Measurements from ENCODE around the gene MS4A10. TPM values are rescaled to one million over a fixed set of nuclear protein-coding genes. Genes with fewer than 3 reads are reported as not detected.

Gene MS4A10
- total RNA-seq, 1 experiment from 2014 or later = not detected

GRCh38 chr11:60769273-60769672, 15.9 kb upstream of the MS4A10 start:
- Histone ChIP-seq H3K9me2 (replicated peaks; ENCODE audit: low read length) (no peaks in the 10 kb centered on the region), H3K27ac (ENCODE audit: low read length) (no peak overlapping the region), H3F3A (ENCODE audit: low read length, unreplicated experiment) (no peaks in the 10 kb centered on the region), H3K4me3 (ENCODE audit: low read length) (no peak overlapping the region), H3K27me3 (ENCODE audit: low read length) (no peaks in the 10 kb centered on the region), H3K36me3 (ENCODE audit: low read depth, low read length) (no peaks in the 10 kb centered on the region), H4K20me1 (ENCODE audit: low read length) (no peaks in the 10 kb centered on the region), H3K4me2 (ENCODE audit: low read length) (no peak overlapping the region), H3K9me3 (ENCODE audit: low read length) (no peaks in the 10 kb centered on the region), H3K4me1 (ENCODE audit: insufficient read depth, low read length) (peaks cover 2% of the 10 kb centered on the region), H2AFZ (ENCODE audit: low read length) (no peak overlapping the region), H3K79me2 (ENCODE audit: low read length) (no peaks in the 10 kb centered on the region), H3K9ac (ENCODE audit: low read length) (no peak overlapping the region)
- no peak for DNase-seq
- BruUV-seq (replicated peaks) = no TSS peak
- CTCF ChIA-PET = no interaction called here
- intact Hi-C loops (cut with micrococcal nuclease) = no loop called here
- POLR2A ChIA-PET (ENCODE audit: unreplicated experiment) = no interaction called here
- ATAC-seq = no peak
- no peak for TF ChIP-seq CTCF (conservative IDR thresholded peaks at IDR 0.05; ENCODE audit: low read depth, low read length)
- no peak for TF ChIP-seq EZH2phosphoT487 (IDR thresholded peaks at IDR 0.05; ENCODE audit: borderline replicate concordance, low read length)
- TF ChIP-seq EZH2 (IDR thresholded peaks at IDR 0.05; ENCODE audit: low read length, unreplicated experiment) = no peak

GRCh38 chr11:60769811-60770210, 15.3 kb upstream of the MS4A10 start:
- Histone ChIP-seq H3K36me3 (ENCODE audit: low read depth, low read length) (no peaks in the 10 kb centered on the region), H3F3A (ENCODE audit: low read length, unreplicated experiment) (no peaks in the 10 kb centered on the region), H3K9me3 (ENCODE audit: low read length) (no peaks in the 10 kb centered on the region), H4K20me1 (ENCODE audit: low read length) (no peaks in the 10 kb centered on the region), H3K4me1 (ENCODE audit: insufficient read depth, low read length) (no peaks in the 10 kb centered on the region), H3K4me3 (ENCODE audit: low read length) (no peak overlapping the region), H3K27ac (ENCODE audit: low read length) (no peak overlapping the region), H3K27me3 (ENCODE audit: low read length) (no peaks in the 10 kb centered on the region), H2AFZ (ENCODE audit: low read length) (no peak overlapping the region), H3K79me2 (ENCODE audit: low read length) (no peaks in the 10 kb centered on the region), H3K9me2 (replicated peaks; ENCODE audit: low read length) (no peaks in the 10 kb centered on the region), H3K9ac (ENCODE audit: low read length) (no peak overlapping the region), H3K4me2 (ENCODE audit: low read length) (no peak overlapping the region)
- no peak for DNase-seq
- no peak for TF ChIP-seq CTCF (conservative IDR thresholded peaks at IDR 0.05; ENCODE audit: low read depth, low read length)
- no peak for TF ChIP-seq EZH2phosphoT487 (IDR thresholded peaks at IDR 0.05; ENCODE audit: borderline replicate concordance, low read length)
- no peak for TF ChIP-seq EZH2 (IDR thresholded peaks at IDR 0.05; ENCODE audit: low read length, unreplicated experiment)
- no peak for ATAC-seq
- intact Hi-C loops (cut with micrococcal nuclease) = no loop called here
- no TSS peak for BruUV-seq (replicated peaks)
- POLR2A ChIA-PET (ENCODE audit: unreplicated experiment) = no interaction called here
- CTCF ChIA-PET = no interaction called here

GRCh38 chr11:60771146-60771545, 14.0 kb upstream of the MS4A10 start:
- no peak overlapping the region for H3K9ac ChIP-seq (ENCODE audit: low read length)
- DNase-seq (no peak), ATAC-seq (no peak)
- H2AFZ ChIP-seq (ENCODE audit: low read length) = no peak overlapping the region
- TF ChIP-seq EZH2phosphoT487 (IDR thresholded peaks at IDR 0.05; ENCODE audit: borderline replicate concordance, low read length) (no peak), EZH2 (IDR thresholded peaks at IDR 0.05; ENCODE audit: low read length, unreplicated experiment) (no peak), CTCF (conservative IDR thresholded peaks at IDR 0.05; ENCODE audit: low read depth, low read length) (no peak)
- H3K4me3 ChIP-seq (ENCODE audit: low read length) = no peak overlapping the region
- ChIA-PET POLR2A (ENCODE audit: unreplicated experiment) (no interaction called here), CTCF (no interaction called here)
- no peaks in the 10 kb centered on the region for H3K9me2 ChIP-seq (replicated peaks; ENCODE audit: low read length)
- intact Hi-C loops (cut with micrococcal nuclease) = no loop called here
- no peaks in the 10 kb centered on the region for H3K9me3 ChIP-seq (ENCODE audit: low read length)
- H3K36me3 ChIP-seq (ENCODE audit: low read depth, low read length) = no peaks in the 10 kb centered on the region
- H4K20me1 ChIP-seq (ENCODE audit: low read length) = no peaks in the 10 kb centered on the region
- H3K4me1 ChIP-seq (ENCODE audit: insufficient read depth, low read length) = no peaks in the 10 kb centered on the region
- BruUV-seq (replicated peaks) = no TSS peak
- H3K4me2 ChIP-seq (ENCODE audit: low read length) = no peak overlapping the region
- no peaks in the 10 kb centered on the region for H3F3A ChIP-seq (ENCODE audit: low read length, unreplicated experiment)
- H3K27me3 ChIP-seq (ENCODE audit: low read length) = no peaks in the 10 kb centered on the region
- no peak overlapping the region for H3K27ac ChIP-seq (ENCODE audit: low read length)
- no peaks in the 10 kb centered on the region for H3K79me2 ChIP-seq (ENCODE audit: low read length)

All from PC-3 (cell line).